Common myeloid progenitor, CD34-positive (primary cell): Measurements from ENCODE around the gene TOM1L2.

Experiments
- CTCF ChIA-PET: fragments of 350-600 bp; sonication (Branson Sonifier 250); formaldehyde crosslinking; loops from one replicate; lab custom pipeline; 2021; ENCODE audit warnings: antibody characterized with exemption; lab: Charles Lee
- POLR2A ChIA-PET: fragments of 350-600 bp; sonication (Branson Sonifier 250); formaldehyde crosslinking; loops from one replicate; lab custom pipeline; 2021; ENCODE audit warnings: antibody characterized with exemption; lab: Charles Lee
- DNase-seq, 3 donors: peaks; one replicate each; pipeline versions ENCODE4 v3.0.0 to v3.0.0-alpha.2; 2013
- H3K27ac ChIP-seq, 2 experiments: 1 replicate in 1 of 2; 2 replicates in 1 of 2; pipeline ENCODE4 v1.7.0; 2013; ENCODE audit warnings: inconsistent platforms in 2 of 2, low read length in 2 of 2, mild to moderate bottlenecking in 2 of 2, low read depth in 1 of 2, moderate library complexity in 1 of 2; ENCODE audit not compliant: severe bottlenecking in 2 of 2, insufficient read depth in 1 of 2, poor library complexity in 1 of 2
- H3K27me3 ChIP-seq, 5 experiments: replicated peaks in 2 of 5; 1 replicate in 3 of 5; 2 replicates in 2 of 5; pipeline versions ENCODE4 v1.6.1 to v1.7.0; 2013; ENCODE audit warnings: low read length in 4 of 5, mild to moderate bottlenecking in 2 of 5, moderate library complexity in 2 of 5, inconsistent platforms in 1 of 5; ENCODE audit not compliant: insufficient read depth in 5 of 5, control insufficient read depth in 4 of 5
- H3K36me3 ChIP-seq, 4 experiments: 1 replicate in 2 of 4; 2 replicates in 2 of 4; pipeline versions ENCODE4 v1.6.1 to v1.7.0; 2013; ENCODE audit warnings: low read length in 3 of 4, control low read depth in 1 of 4, mild to moderate bottlenecking in 1 of 4; ENCODE audit not compliant: control insufficient read depth in 4 of 4, insufficient read depth in 4 of 4
- H3K4me1 ChIP-seq, 4 experiments: 1 replicate in 3 of 4; 2 replicates in 1 of 4; pipeline versions ENCODE4 v1.6.1 to v1.7.1; 2013; ENCODE audit warnings: low read length in 3 of 4, mild to moderate bottlenecking in 3 of 4, control low read depth in 1 of 4, inconsistent platforms in 1 of 4, moderate library complexity in 1 of 4; ENCODE audit not compliant: control insufficient read depth in 4 of 4, insufficient read depth in 4 of 4; ENCODE audit errors: control extremely low read depth in 1 of 4
- H3K4me3 ChIP-seq, 7 experiments: 1 replicate in 4 of 7; 2 replicates in 3 of 7; pipeline versions ENCODE4 v1.5.1 to v1.7.0; 2013; ENCODE audit warnings: mild to moderate bottlenecking in 7 of 7, low read length in 6 of 7, moderate library complexity in 6 of 7, inconsistent platforms in 2 of 7, low read depth in 2 of 7, control low read depth in 1 of 7; ENCODE audit not compliant: insufficient read depth in 4 of 7, control insufficient read depth in 1 of 7; ENCODE audit errors: extremely low read depth in 1 of 7
- H3K9me3 ChIP-seq, 5 experiments: 1 replicate in 4 of 5; 2 replicates in 1 of 5; pipeline versions ENCODE4 v1.6.1 to v1.7.1; 2013; ENCODE audit warnings: low read length in 4 of 5, mild to moderate bottlenecking in 2 of 5, inconsistent platforms in 1 of 5, low read depth in 1 of 5, moderate library complexity in 1 of 5; ENCODE audit not compliant: control insufficient read depth in 4 of 5, insufficient read depth in 2 of 5; ENCODE audit errors: control extremely low read depth in 1 of 5
- WGBS: methylation state at CpG from one replicate; pipeline ENCODE4 v1.1.5; 2013; ENCODE audit not compliant: insufficient coverage; 5-methylcytosine and 5-hydroxymethylcytosine counted together

The TOM1L2 gene

DNA sequence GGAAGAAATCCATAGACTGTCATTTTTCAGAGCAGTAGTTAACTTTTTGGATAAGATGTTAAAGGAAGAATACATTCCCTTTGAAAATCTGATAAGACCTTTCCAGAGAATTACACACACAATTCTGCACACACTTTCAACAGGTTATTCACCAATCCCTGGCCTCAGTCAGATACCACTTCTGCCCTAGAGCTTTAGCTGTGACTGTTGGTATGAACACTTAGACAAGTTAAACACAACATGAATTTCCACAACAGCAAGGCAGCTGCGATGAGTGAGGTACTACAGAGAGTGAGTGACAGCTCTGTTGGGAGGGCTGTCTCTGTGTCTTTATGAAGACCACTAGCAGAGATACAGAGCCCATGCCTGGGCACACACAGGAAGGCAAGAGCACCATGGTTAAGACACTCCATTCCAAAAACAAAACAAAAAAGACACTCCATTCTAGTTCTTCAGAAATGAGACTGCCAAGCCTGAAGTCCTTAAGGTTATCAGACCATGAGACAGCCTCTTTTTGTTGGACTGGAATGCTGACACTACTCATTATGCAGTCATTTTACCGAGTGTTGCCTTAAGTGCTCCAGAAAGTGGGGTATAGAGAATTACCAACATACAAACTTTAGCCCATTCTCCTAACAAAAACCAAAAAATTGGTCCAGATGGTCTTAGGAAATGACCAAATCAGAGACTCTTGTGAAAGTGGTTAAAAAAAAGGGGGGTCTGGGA is 42.4 kb downstream of the TOM1L2 start:
- H3K36me3 ChIP-seq = no peaks in the 10 kb centered on the region
- 100% methylated on average over 2 of the region's 2 CpGs for WGBS
- H3K4me3 ChIP-seq = no peak overlapping the region
- no peaks in the 10 kb centered on the region for H3K27me3 ChIP-seq
- POLR2A ChIA-PET = interaction anchor here (0.6 kb wide), 1 partner anchor 18 kb away, joined by 3 read pairs; no protein-coding TSS in a partner anchor
- no peak overlapping the region for H3K27ac ChIP-seq
- CTCF ChIA-PET = interaction anchor here (1.1 kb wide), 1 partner anchor 39 kb away, joined by 3 read pairs; no protein-coding TSS in a partner anchor
- peaks cover 0 to 12% (median 5%) of the 10 kb centered on the region in 4 experiments for H3K4me1 ChIP-seq
- no peaks in the 10 kb centered on the region for H3K9me3 ChIP-seq
- no peak for DNase-seq

- POLR2A ChIA-PET = interaction anchor here (1.0 kb wide), 1 partner anchor 31 kb away, joined by 4 read pairs; no protein-coding TSS in a partner anchor
- Histone ChIP-seq H3K4me3 (no peak overlapping the region), H3K4me1 (peaks cover 0 to 5% (median 0%) of the 10 kb centered on the region in 4 experiments), H3K27me3 (no peaks in the 10 kb centered on the region), H3K36me3 (no peaks in the 10 kb centered on the region), H3K9me3 (no peaks in the 10 kb centered on the region), H3K27ac (no peak overlapping the region)
- CTCF ChIA-PET = interaction anchor here (1.0 to 1.1 kb wide), 4 partner anchors 38 to 462 kb away, joined by 3 to 4 read pairs (median 3); no protein-coding TSS in a partner anchor
- DNase-seq = no peak
- 97% methylated on average over 11 of the region's 12 CpGs for WGBS
Measured at GRCh38 chr17:17928398-17929287, 43.6 kb downstream of the TOM1L2 start.

DNA sequence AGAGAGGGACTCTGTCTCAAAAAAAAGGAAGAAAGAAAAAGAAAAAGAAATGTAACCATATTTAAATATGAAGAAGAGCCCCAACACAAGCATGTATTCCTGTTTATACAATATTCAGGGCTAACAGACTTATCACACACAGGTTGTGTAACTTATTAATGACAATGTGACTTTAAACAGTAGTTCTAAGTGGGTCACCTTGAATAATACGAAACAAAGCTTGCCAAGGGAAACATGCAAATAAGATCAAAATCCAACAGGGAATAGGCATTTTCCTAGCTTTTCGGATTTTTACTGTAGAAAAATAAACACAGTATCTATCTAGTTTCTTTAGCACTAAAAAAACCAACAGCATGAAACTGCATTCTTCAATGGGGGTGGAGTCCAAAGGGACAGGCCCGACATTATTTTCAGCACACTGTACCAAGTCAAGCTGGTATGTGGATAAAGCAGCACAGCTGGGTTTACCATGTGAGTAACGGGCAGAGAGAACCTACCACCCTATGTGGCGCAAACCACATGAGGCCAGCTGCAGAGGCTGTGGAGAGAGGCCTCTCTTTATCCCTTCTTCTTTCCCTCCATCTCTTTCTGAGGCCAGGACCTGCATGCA is 45.3 kb downstream of the TOM1L2 start:
- POLR2A ChIA-PET = no interaction called here
- H3K4me1 ChIP-seq = peaks cover 0 to 15% (median 3%) of the 10 kb centered on the region in 4 experiments
- peak in 1 of 3 donors; percentile 13 for DNase-seq

DNA sequence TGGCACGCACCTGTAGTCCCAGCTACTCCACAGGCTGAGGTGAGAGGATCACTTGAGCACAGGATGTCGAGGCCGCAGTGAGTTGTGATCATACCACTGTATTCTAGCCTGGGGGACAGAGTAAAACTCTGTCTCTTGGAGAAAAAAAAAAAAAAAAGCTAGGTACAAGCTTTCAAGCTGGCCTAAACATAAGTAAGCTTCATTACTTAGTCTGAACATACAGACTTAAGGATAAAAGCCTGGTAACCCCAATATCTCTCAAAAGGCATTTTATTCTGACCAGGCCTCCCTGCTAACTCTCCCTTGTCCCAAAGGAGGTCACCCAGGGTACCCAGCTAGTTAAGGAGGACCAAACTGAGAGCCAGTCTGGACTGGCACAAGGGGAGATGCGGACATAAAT is 46.2 kb downstream of the TOM1L2 start:
- no peaks in the 10 kb centered on the region for H3K27me3 ChIP-seq
- ChIA-PET POLR2A (no interaction called here), CTCF (interaction anchor here (1.2 to 1.5 kb wide), 4 partner anchors 18 to 64 kb away, joined by 3 to 4 read pairs (median 4); no protein-coding TSS in a partner anchor)
- WGBS = 78% methylated on average over 3 of the region's 4 CpGs
- no peak overlapping the region for H3K27ac ChIP-seq
- H3K9me3 ChIP-seq = no peaks in the 10 kb centered on the region
- no peak overlapping the region for H3K4me3 ChIP-seq
- H3K36me3 ChIP-seq = no peaks in the 10 kb centered on the region
- DNase-seq = no peak
- peaks cover 0 to 18% (median 3%) of the 10 kb centered on the region in 4 experiments for H3K4me1 ChIP-seq

More for the DNA sequence above, 45.3 kb downstream of the TOM1L2 start:
- WGBS = 88% methylated on average over 4 of the region's 5 CpGs
- no peaks in the 10 kb centered on the region for H3K27me3 ChIP-seq
- CTCF ChIA-PET = interaction anchor here (1.2 to 1.5 kb wide), 4 partner anchors 19 to 65 kb away, joined by 3 to 4 read pairs (median 4); no protein-coding TSS in a partner anchor
- no peaks in the 10 kb centered on the region for H3K9me3 ChIP-seq
- no peak overlapping the region for H3K4me3 ChIP-seq
- no peak overlapping the region for H3K27ac ChIP-seq
- no peaks in the 10 kb centered on the region for H3K36me3 ChIP-seq

GRCh38 chr17:17924857-17925250 is 47.3 kb downstream of the TOM1L2 start:
- no peak overlapping the region for H3K27ac ChIP-seq
- CTCF ChIA-PET = interaction anchor here (1.1 to 1.7 kb wide), 5 partner anchors 10 to 114 kb away, joined by 3 to 6 read pairs (median 4); no protein-coding TSS in a partner anchor

DNA sequence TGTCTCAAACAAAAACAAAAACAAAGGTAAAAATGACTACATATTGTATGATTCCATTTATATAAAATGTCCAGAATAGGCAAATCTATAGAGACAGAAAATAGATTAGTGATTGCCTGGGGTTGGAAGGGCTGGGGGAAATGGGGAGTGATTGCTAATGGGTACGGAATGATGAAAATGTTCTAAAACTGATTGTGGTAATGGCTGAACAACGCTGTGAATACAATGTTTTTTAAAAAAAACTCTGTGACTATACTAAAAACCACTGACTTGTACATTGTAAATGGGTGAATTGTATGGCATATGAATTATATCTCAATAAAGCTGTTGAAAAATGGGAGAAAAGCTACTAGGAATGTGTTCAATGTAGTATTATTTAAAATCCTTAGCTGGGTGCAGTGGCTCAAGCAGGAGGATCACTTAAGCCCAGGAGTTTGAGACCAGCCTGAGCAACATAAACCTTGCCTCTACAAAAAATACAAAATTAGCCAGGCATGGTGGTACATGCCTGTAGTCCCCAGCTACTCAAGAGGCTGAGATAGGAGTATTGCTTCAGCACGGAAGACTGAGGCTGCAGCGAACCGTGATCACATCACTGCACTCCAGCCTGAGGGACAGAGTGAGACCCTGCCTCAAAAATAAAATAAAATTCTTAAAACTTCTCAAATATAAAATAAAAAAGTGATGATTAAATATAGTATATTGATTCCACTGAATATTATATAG is 47.9 kb downstream of the TOM1L2 start:
- Histone ChIP-seq H3K4me3 (no peak overlapping the region), H3K4me1 (peaks cover 5 to 27% (median 9%) of the 10 kb centered on the region in 4 experiments), H3K36me3 (no peaks in the 10 kb centered on the region), H3K27ac (no peak overlapping the region), H3K9me3 (no peaks in the 10 kb centered on the region), H3K27me3 (no peaks in the 10 kb centered on the region)
- ChIA-PET POLR2A (no interaction called here), CTCF (interaction anchor here (1.1 to 1.7 kb wide), 6 partner anchors 9 to 113 kb away, joined by 3 to 6 read pairs (median 4); no protein-coding TSS in a partner anchor)
- no peak for DNase-seq
- 100% methylated on average over 2 of the region's 5 CpGs for WGBS

More at GRCh38 chr17:17924857-17925250, 47.3 kb downstream of the TOM1L2 start:
- POLR2A ChIA-PET = no interaction called here
- Histone ChIP-seq H3K36me3 (no peaks in the 10 kb centered on the region), H3K9me3 (no peaks in the 10 kb centered on the region), H3K4me1 (peaks cover under 1 to 21% (median 4%) of the 10 kb centered on the region in 4 experiments), H3K27me3 (no peaks in the 10 kb centered on the region), H3K4me3 (no peak overlapping the region)
- no peak for DNase-seq
